HEK293 (cell line): ENCODE data around the gene EHD1.

Experiments used
- CTCF ChIA-PET: fragments of 350-600 bp; formaldehyde crosslinking; extraction: SDS; loops from one replicate; lab custom pipeline; 2021; ENCODE audit warnings: antibody characterized with exemption; lab: Yijun Ruan, JAX
- POLR2A ChIA-PET: fragments of 300-600 bp; formaldehyde crosslinking; extraction: SDS; loops from one replicate; lab custom pipeline; 2020; ENCODE audit warnings: antibody characterized with exemption, inconsistent platforms; lab: Yijun Ruan, JAX
- H3K27ac ChIP-seq: fragments of 200-500 bp; sonication (Bioruptor generic); 2 replicates; pipeline ENCODE4 v1.5.1; 2014; ENCODE audit warnings: low read depth, low read length, control low read depth, inconsistent platforms; ENCODE audit errors: extremely low read depth
- H3K36me3 ChIP-seq, 2 experiments: fragments of 200-500 bp in 1 of 2; sonication (Bioruptor generic) in 1 of 2; 1 replicate in 1 of 2; 2 replicates in 1 of 2; pipeline ENCODE4 v1.5.1; 2014 to 2017; ENCODE audit warnings: inconsistent platforms in 2 of 2, low read length in 2 of 2; ENCODE audit not compliant: control insufficient read depth in 2 of 2, insufficient read depth in 1 of 2
- H3K4me1 ChIP-seq: fragments of 200-500 bp; sonication (Bioruptor generic); 2 replicates; pipeline ENCODE4 v1.5.1; 2014; ENCODE audit warnings: mild to moderate bottlenecking, low read length, inconsistent platforms; ENCODE audit not compliant: control insufficient read depth, insufficient read depth
- H3K4me3 ChIP-seq: 2 replicates; pipeline ENCODE4 v1.5.1; 2011; ENCODE audit warnings: low read depth, mild to moderate bottlenecking, control low read depth, low read length, moderate library complexity
- H3K9me3 ChIP-seq: fragments of 200-500 bp; sonication (Bioruptor generic); 2 replicates; pipeline ENCODE4 v1.5.1; 2014; ENCODE audit warnings: low read depth, low read length, inconsistent platforms; ENCODE audit not compliant: control insufficient read depth, insufficient read depth
- EGR2 ChIP-seq: fragments of 450-650 bp; formaldehyde crosslinking; IDR thresholded peaks from 2 replicates; pipeline ENCODE4 v1.5.1; 2016; ENCODE audit warnings: low read depth, missing biosample characterization, missing genetic modification characterization
- GLIS2 ChIP-seq: fragments of 450-650 bp; formaldehyde crosslinking; IDR thresholded peaks from 2 replicates; pipeline ENCODE4 v1.5.1; 2016; ENCODE audit warnings: missing biosample characterization, missing genetic modification characterization
- OSR2 ChIP-seq: fragments of 450-650 bp; formaldehyde crosslinking; IDR thresholded peaks from 2 replicates; pipeline ENCODE4 v1.5.1; 2016; ENCODE audit warnings: missing biosample characterization, missing genetic modification characterization
- RBAK ChIP-seq: fragments of 450-650 bp; formaldehyde crosslinking; IDR thresholded peaks from 2 replicates; pipeline ENCODE4 v1.5.1; 2016; ENCODE audit warnings: missing biosample characterization, missing genetic modification characterization
- SETDB1 ChIP-seq: IDR thresholded peaks from one replicate; pipeline ENCODE4 v1.6.1; 2017; ENCODE audit warnings: mild to moderate bottlenecking, low read length, moderate library complexity, mixed read lengths; ENCODE audit not compliant: insufficient read length
- ZNF10 ChIP-seq: fragments of 450-650 bp; formaldehyde crosslinking; IDR thresholded peaks from 2 replicates; pipeline ENCODE4 v1.5.1; 2017; ENCODE audit warnings: missing biosample characterization, missing genetic modification characterization
- ZNF121 ChIP-seq: fragments of 450-650 bp; formaldehyde crosslinking; IDR thresholded peaks from 2 replicates; pipeline ENCODE4 v1.5.1; 2016; ENCODE audit warnings: missing biosample characterization, missing genetic modification characterization
- ZNF140 ChIP-seq: fragments of 450-650 bp; formaldehyde crosslinking; IDR thresholded peaks from 2 replicates; pipeline ENCODE4 v1.5.1; 2016; ENCODE audit warnings: missing biosample characterization, missing genetic modification characterization
- ZNF175 ChIP-seq: fragments of 450-650 bp; formaldehyde crosslinking; IDR thresholded peaks from 2 replicates; pipeline ENCODE4 v1.5.1; 2016; ENCODE audit warnings: missing biosample characterization, missing genetic modification characterization
- ZNF184 ChIP-seq: fragments of 450-650 bp; IDR thresholded peaks from 2 replicates; pipeline ENCODE4 v1.5.1; 2018; ENCODE audit warnings: missing biosample characterization, mild to moderate bottlenecking, missing genetic modification characterization
- ZNF223 ChIP-seq: fragments of 450-650 bp; formaldehyde crosslinking; IDR thresholded peaks from 2 replicates; pipeline ENCODE4 v1.5.1; 2016; ENCODE audit warnings: missing biosample characterization, missing genetic modification characterization
- ZNF24 ChIP-seq: fragments of 450-650 bp; formaldehyde crosslinking; IDR thresholded peaks from 2 replicates; pipeline ENCODE4 v1.5.1; 2016; ENCODE audit warnings: missing biosample characterization, missing genetic modification characterization
- ZNF248 ChIP-seq: fragments of 450-650 bp; formaldehyde crosslinking; IDR thresholded peaks from 2 replicates; pipeline ENCODE4 v1.5.1; 2017; ENCODE audit warnings: missing biosample characterization, missing genetic modification characterization
- ZNF26 ChIP-seq: fragments of 450-650 bp; formaldehyde crosslinking; IDR thresholded peaks from 2 replicates; pipeline ENCODE4 v1.5.1; 2016; ENCODE audit warnings: missing biosample characterization, missing genetic modification characterization
- ZNF266 ChIP-seq: fragments of 450-650 bp; formaldehyde crosslinking; IDR thresholded peaks from 2 replicates; pipeline ENCODE4 v1.5.1; 2016; ENCODE audit warnings: missing biosample characterization, missing genetic modification characterization, low read depth
- ZNF354C ChIP-seq: fragments of 450-650 bp; formaldehyde crosslinking; IDR thresholded peaks from 2 replicates; pipeline ENCODE4 v1.5.1; 2016; ENCODE audit warnings: missing biosample characterization, missing genetic modification characterization, low read depth, borderline replicate concordance
- ZNF391 ChIP-seq: fragments of 450-650 bp; formaldehyde crosslinking; IDR thresholded peaks from 2 replicates; pipeline ENCODE4 v1.5.1; 2016; ENCODE audit warnings: low read depth, missing biosample characterization, missing genetic modification characterization, borderline replicate concordance
- ZNF549 ChIP-seq: fragments of 450-650 bp; IDR thresholded peaks from 2 replicates; pipeline ENCODE4 v1.5.1; 2018; ENCODE audit warnings: missing biosample characterization, missing genetic modification characterization, mild to moderate bottlenecking, inconsistent platforms, moderate library complexity
- ZNF560 ChIP-seq: fragments of 450-650 bp; formaldehyde crosslinking; IDR thresholded peaks from 2 replicates; pipeline ENCODE4 v1.5.1; 2017; ENCODE audit warnings: missing biosample characterization, missing genetic modification characterization, borderline replicate concordance
- ZNF626 ChIP-seq: fragments of 450-650 bp; sonication (Bioruptor Pico); formaldehyde crosslinking; IDR thresholded peaks from 2 replicates; pipeline ENCODE4 v1.5.1; 2018; ENCODE audit warnings: missing biosample characterization, missing genetic modification characterization, inconsistent platforms
- ZNF664 ChIP-seq: fragments of 450-650 bp; formaldehyde crosslinking; IDR thresholded peaks from 2 replicates; pipeline ENCODE4 v1.5.1; 2016; ENCODE audit warnings: missing biosample characterization, missing genetic modification characterization
- ZNF791 ChIP-seq: fragments of 450-650 bp; formaldehyde crosslinking; IDR thresholded peaks from 2 replicates; pipeline ENCODE4 v1.5.1; 2016; ENCODE audit warnings: missing biosample characterization, missing genetic modification characterization
- ZNF792 ChIP-seq: fragments of 450-650 bp; formaldehyde crosslinking; IDR thresholded peaks from 2 replicates; pipeline ENCODE4 v1.5.1; 2016; ENCODE audit warnings: missing biosample characterization, missing genetic modification characterization
- TF ChIP-seq, protein P1 (sequence below): fragments of 450-650 bp; formaldehyde crosslinking; IDR thresholded peaks from 2 replicates; pipeline ENCODE4 v1.5.1; 2017; ENCODE audit warnings: missing biosample characterization, missing genetic modification characterization
- TF ChIP-seq, protein P2 (sequence below): fragments of 450-650 bp; formaldehyde crosslinking; IDR thresholded peaks from 2 replicates; pipeline ENCODE4 v1.5.1; 2016; ENCODE audit warnings: missing biosample characterization, missing genetic modification characterization
- TF ChIP-seq, protein P3 (sequence below): fragments of 450-650 bp; formaldehyde crosslinking; IDR thresholded peaks from 2 replicates; pipeline ENCODE4 v1.5.1; 2017; ENCODE audit warnings: missing biosample characterization, missing genetic modification characterization

EHD1 gene

GRCh38 chr11:64892411-64892831 is 14.0 kb upstream of the EHD1 start:
- TF ChIP-seq EGR2 (no peak), ZNF391 (tag by site-specific recombination) (no peak), ZNF560 (tag by site-specific recombination) (no peak), ZNF248 (no peak), ZNF354C (tag by site-specific recombination) (no peak), GLIS2 (tag by site-specific recombination) (no peak), ZNF791 (no peak), ZNF10 (tag by site-specific recombination) (no peak)
- Histone ChIP-seq H3K36me3 (peaks cover 0 to 24% of the 10 kb centered on the region in 2 experiments; a peak in 1 of 3 replicates), H3K4me3 (no peak overlapping the region), H3K27ac (no peak overlapping the region), H3K9me3 (no peaks in the 10 kb centered on the region), H3K4me1 (no peaks in the 10 kb centered on the region)
- ChIA-PET CTCF (interaction anchor here (0.6 to 9.4 kb wide), 6 partner anchors 9 to 128 kb away, joined by 3 to 111 read pairs (median 3); no protein-coding TSS in a partner anchor), POLR2A (no interaction called here)

DNA sequence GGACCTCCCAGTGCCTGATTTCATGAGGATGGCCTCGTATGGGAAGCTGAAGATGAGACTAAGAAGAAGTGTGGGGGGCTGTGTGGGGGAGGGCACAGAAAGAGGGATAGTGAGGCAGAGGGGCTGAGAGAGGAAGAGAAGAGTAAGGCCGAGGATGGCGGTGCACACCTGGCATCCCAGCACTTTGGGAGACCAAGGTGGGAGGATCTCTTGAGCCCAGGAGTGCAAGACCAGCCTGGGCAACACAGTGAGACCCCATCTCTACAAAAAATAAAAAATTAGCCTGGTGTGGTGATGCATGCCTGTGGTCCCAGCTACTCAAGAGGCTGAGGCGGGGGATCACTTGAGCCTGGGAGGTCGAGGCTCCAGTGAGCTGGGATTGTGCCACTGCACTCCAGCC is 13.5 kb upstream of the EHD1 start:
- H3K4me3 ChIP-seq, result no peak overlapping the region
- no peaks in the 10 kb centered on the region for H3K4me1 ChIP-seq
- ChIA-PET CTCF (interaction anchor here (0.6 to 9.4 kb wide), 6 partner anchors 10 to 105 kb away, joined by 3 to 111 read pairs (median 4); partner anchors contain the start of gene BATF2), POLR2A (no interaction called here)
- H3K9me3 ChIP-seq, result no peaks in the 10 kb centered on the region
- H3K36me3 ChIP-seq, result peaks cover 0 to 20% of the 10 kb centered on the region in 2 experiments; a peak in 1 of 3 replicates
- no peak for TF ChIP-seq OSR2 (tag by site-specific recombination)
- peak; percentile 83 for TF ChIP-seq ZNF121 (tag by site-specific recombination)
- no peak overlapping the region for H3K27ac ChIP-seq

DNA sequence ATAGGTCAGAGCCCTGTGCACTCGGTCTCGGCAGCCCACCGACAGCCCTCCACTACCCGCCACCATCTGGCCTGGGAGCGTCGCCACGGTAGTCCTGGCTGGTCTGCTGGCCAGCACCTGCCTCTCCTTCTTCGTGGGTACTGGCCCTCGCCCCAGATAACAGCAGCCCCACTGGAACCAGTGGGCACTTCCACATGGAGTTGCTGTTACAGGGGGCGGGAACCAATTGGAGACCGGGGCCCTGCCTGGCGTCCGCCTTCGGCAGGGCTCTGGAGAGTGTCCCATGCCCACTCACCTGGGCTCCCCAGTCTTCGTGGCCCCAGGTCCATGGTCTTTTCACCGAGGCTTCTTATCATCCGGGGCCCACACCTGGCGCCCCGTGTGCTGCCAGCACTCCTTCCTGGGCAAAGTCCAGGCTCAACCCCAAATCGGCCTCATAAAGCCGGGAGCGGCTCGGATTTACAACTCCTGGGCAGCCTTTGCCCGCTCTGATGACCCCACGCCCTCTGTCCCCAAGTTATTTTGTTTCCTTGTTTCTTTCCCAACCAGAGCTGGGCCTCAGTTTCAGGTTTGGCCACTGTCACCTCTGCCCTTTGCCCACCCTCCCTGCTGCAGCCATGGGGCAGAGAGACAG is 12.9 kb upstream of the EHD1 start:
- no peak overlapping the region for H3K4me3 ChIP-seq
- no peaks in the 10 kb centered on the region for H3K4me1 ChIP-seq
- H3K9me3 ChIP-seq, result no peaks in the 10 kb centered on the region
- CTCF ChIA-PET, result interaction anchor here (0.6 to 9.4 kb wide), 6 partner anchors 11 to 106 kb away, joined by 3 to 111 read pairs (median 4); partner anchors contain the start of gene BATF2
- TF ChIP-seq RBAK, result no peak
- TF ChIP-seq, protein P1, sequence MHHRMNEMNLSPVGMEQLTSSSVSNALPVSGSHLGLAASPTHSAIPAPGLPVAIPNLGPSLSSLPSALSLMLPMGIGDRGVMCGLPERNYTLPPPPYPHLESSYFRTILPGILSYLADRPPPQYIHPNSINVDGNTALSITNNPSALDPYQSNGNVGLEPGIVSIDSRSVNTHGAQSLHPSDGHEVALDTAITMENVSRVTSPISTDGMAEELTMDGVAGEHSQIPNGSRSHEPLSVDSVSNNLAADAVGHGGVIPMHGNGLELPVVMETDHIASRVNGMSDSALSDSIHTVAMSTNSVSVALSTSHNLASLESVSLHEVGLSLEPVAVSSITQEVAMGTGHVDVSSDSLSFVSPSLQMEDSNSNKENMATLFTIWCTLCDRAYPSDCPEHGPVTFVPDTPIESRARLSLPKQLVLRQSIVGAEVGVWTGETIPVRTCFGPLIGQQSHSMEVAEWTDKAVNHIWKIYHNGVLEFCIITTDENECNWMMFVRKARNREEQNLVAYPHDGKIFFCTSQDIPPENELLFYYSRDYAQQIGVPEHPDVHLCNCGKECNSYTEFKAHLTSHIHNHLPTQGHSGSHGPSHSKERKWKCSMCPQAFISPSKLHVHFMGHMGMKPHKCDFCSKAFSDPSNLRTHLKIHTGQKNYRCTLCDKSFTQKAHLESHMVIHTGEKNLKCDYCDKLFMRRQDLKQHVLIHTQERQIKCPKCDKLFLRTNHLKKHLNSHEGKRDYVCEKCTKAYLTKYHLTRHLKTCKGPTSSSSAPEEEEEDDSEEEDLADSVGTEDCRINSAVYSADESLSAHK (tag by site-specific recombination), result no peak
- TF ChIP-seq ZNF24 (tag by site-specific recombination), result no peak
- TF ChIP-seq ZNF626 (tag by site-specific recombination), result no peak
- TF ChIP-seq, protein P2, sequence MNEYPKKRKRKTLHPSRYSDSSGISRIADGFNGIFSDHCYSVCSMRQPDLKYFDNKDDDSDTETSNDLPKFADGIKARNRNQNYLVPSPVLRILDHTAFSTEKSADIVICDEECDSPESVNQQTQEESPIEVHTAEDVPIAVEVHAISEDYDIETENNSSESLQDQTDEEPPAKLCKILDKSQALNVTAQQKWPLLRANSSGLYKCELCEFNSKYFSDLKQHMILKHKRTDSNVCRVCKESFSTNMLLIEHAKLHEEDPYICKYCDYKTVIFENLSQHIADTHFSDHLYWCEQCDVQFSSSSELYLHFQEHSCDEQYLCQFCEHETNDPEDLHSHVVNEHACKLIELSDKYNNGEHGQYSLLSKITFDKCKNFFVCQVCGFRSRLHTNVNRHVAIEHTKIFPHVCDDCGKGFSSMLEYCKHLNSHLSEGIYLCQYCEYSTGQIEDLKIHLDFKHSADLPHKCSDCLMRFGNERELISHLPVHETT (tag by site-specific recombination), result no peak
- TF ChIP-seq, protein P3, sequence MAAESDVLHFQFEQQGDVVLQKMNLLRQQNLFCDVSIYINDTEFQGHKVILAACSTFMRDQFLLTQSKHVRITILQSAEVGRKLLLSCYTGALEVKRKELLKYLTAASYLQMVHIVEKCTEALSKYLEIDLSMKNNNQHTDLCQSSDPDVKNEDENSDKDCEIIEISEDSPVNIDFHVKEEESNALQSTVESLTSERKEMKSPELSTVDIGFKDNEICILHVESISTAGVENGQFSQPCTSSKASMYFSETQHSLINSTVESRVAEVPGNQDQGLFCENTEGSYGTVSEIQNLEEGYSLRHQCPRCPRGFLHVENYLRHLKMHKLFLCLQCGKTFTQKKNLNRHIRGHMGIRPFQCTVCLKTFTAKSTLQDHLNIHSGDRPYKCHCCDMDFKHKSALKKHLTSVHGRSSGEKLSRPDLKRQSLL (tag by site-specific recombination), result no peak
- TF ChIP-seq ZNF664, result no peak
- TF ChIP-seq SETDB1, result no peak
- no peak for TF ChIP-seq ZNF549 (tag by site-specific recombination)
- no peak for TF ChIP-seq ZNF140 (tag by site-specific recombination)
- TF ChIP-seq ZNF184 (tag by site-specific recombination), result no peak
- no peak for TF ChIP-seq ZNF792 (tag by site-specific recombination)
- TF ChIP-seq ZNF266 (tag by site-specific recombination), result no peak
- no peak for TF ChIP-seq ZNF223 (tag by site-specific recombination)
- TF ChIP-seq ZNF26 (tag by site-specific recombination), result no peak
- TF ChIP-seq ZNF175 (tag by site-specific recombination), result no peak
- POLR2A ChIA-PET, result interaction anchor here (0.6 kb wide), 1 partner anchor 130 kb away, joined by 8 read pairs; no protein-coding TSS in a partner anchor
- peaks cover 0 to 15% of the 10 kb centered on the region in 2 experiments; a peak in 1 of 3 replicates for H3K36me3 ChIP-seq
- H3K27ac ChIP-seq, result no peak overlapping the region
